IMR-90 (cell line): ENCODE results near the gene STK17A.
A peak's percentile ranks its signal among the peaks of the same experiment; 100 is the strongest.

Source experiments
- CEBPB ChIP-seq: IDR thresholded peaks from 2 replicates; pipeline ENCODE4 v1.6.1; 2012; ENCODE audit warnings: low read depth, low read length, improper control_type of control experiment
- CHD1 ChIP-seq: IDR thresholded peaks from 2 replicates; pipeline ENCODE4 v1.6.1; 2012; ENCODE audit warnings: low read depth, low read length, improper control_type of control experiment
- CTCF ChIP-seq: conservative IDR thresholded peaks from 2 replicates; pipeline ENCODE4 v1.5.1; 2012; ENCODE audit warnings: mild to moderate bottlenecking, low read depth, low read length, improper control_type of control experiment
- ELK1 ChIP-seq: fragments of 150-350 bp; IDR thresholded peaks from 2 replicates; pipeline ENCODE4 v1.6.1; 2016; ENCODE audit warnings: low read depth, mild to moderate bottlenecking, low read length, moderate library complexity, borderline replicate concordance
- MAZ ChIP-seq: IDR thresholded peaks from 2 replicates; pipeline ENCODE4 v1.6.1; 2012; ENCODE audit warnings: low read depth, mild to moderate bottlenecking, low read length, improper control_type of control experiment, moderate library complexity, borderline replicate concordance
- MXI1 ChIP-seq: IDR thresholded peaks from 2 replicates; pipeline ENCODE4 v1.6.1; 2012; ENCODE audit warnings: low read depth, mild to moderate bottlenecking, low read length, moderate library complexity, borderline replicate concordance
- POLR2A ChIP-seq: IDR thresholded peaks from 2 replicates; pipeline ENCODE4 v1.6.1; 2012; ENCODE audit warnings: mild to moderate bottlenecking, low read depth, low read length
- RAD21 ChIP-seq: IDR thresholded peaks from 2 replicates; pipeline ENCODE4 v1.6.1; 2012; ENCODE audit warnings: low read length, improper control_type of control experiment
- SMC3 ChIP-seq: fragments of 150-350 bp; IDR thresholded peaks from 2 replicates; pipeline ENCODE4 v1.6.1; 2016; ENCODE audit warnings: low read depth, mild to moderate bottlenecking, antibody characterized with exemption, low read length, moderate library complexity

- TF ChIP-seq RAD21, result no peak
- TF ChIP-seq POLR2A, result no peak
- TF ChIP-seq CEBPB, result peak; percentile 72
- TF ChIP-seq ELK1, result no peak
- TF ChIP-seq CTCF, result no peak
- no peak for TF ChIP-seq SMC3
- TF ChIP-seq CHD1, result no peak
- TF ChIP-seq MAZ, result no peak
- no peak for TF ChIP-seq MXI1
Observed at GRCh38 chr7:43553999-43554398, 28.9 kb upstream of the STK17A start.
